ENCODE data around the gene KCTD13. TPM values are rescaled to one million over a fixed set of nuclear protein-coding genes. Genes with fewer than 3 reads are reported as not detected.

Gene KCTD13
- total RNA-seq, 1 experiment from 2014 or later: 18.3 TPM

DNA sequence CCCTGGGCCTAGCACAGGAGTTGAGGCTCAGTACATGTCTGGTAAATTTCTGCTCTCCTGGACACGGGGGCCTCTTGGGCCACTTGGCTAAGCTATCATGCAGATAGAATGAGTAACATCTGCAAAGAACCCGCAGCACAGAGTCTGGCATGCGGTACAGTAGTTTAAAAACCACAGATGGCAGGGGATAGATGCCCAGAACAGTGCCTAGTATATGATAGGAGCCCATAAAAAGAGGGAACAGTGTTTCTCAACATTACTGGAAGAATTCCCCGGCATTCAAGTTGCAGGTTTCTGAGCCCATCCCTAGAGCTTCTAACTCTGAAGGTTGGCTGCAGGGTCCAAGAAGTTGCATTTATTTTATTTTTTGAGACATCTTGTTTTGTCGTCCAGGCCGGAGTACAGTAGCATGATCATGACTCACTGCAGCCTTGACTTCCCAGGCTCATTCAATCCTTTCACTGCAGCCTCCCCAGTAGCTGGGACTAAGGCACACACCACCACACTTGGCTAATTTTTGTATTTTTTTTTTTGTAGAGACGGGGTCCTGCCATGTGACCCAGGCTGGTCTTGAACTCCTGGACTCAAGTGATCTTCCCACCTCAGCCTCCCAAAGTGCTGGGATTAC, 68.8 kb downstream of the KCTD13 start:
- H2BK15ac ChIP-seq (ENCODE audit: low read depth, low read length): no peak overlapping the region
- peaks cover 14 to 33% (median 31%) of the 10 kb centered on the region in 3 experiments; a peak in 6 of 7 replicates for H3K36me3 Mint-ChIP-seq (ENCODE audit: insufficient read depth in 1 of 3, low read depth in 3 of 3)
- H2BK20ac ChIP-seq (ENCODE audit: low read depth, low read length, poor library complexity, severe bottlenecking): no peak overlapping the region
- H4K91ac ChIP-seq (ENCODE audit: insufficient read length, low read depth, low read length): no peak overlapping the region
- H2AK5ac ChIP-seq (ENCODE audit: insufficient read length, low read length): no peak overlapping the region
- H3K18ac ChIP-seq (ENCODE audit: insufficient read length, low read depth, low read length): no peak overlapping the region
- H2BK12ac ChIP-seq (ENCODE audit: insufficient read length, low read depth, low read length): no peak overlapping the region
- H3K27me3 ChIP-seq (ENCODE audit: insufficient read depth, low read length): no peaks in the 10 kb centered on the region
- no peak overlapping the region for H3K27ac ChIP-seq (ENCODE audit: insufficient read length, low read depth, low read length)
- H3K56ac ChIP-seq (ENCODE audit: insufficient read length, low read depth, low read length): no peak overlapping the region
- H3K27ac Mint-ChIP-seq: no peak overlapping the region; a peak in 1 of 7 replicates
- no peak overlapping the region for H3K4me3 Mint-ChIP-seq
- TF ChIP-seq CTCF (conservative IDR thresholded peaks at IDR 0.05): no peak
- H2AFZ ChIP-seq (ENCODE audit: low read length): no peak overlapping the region
- no peak overlapping the region for H3K23ac ChIP-seq (ENCODE audit: insufficient read length, low read depth, low read length)
- H3K4ac ChIP-seq (ENCODE audit: low read depth, low read length): no peak overlapping the region
- H3K23me2 ChIP-seq (ENCODE audit: insufficient read length, low read depth, low read length, poor library complexity, severe bottlenecking): peaks cover 3% of the 10 kb centered on the region
- H3K79me2 ChIP-seq (ENCODE audit: insufficient read depth, low read length): no peaks in the 10 kb centered on the region
- no peaks in the 10 kb centered on the region for H3K27me3 Mint-ChIP-seq (ENCODE audit: low read depth)
- no peak overlapping the region for H3K14ac ChIP-seq (ENCODE audit: insufficient read depth, low read length)
- WGBS (ENCODE audit: extremely low coverage, insufficient read length, low lambda C conversion rate): no CpG with 5 or more reads among the region's 7 CpGs
- H3K4me1 Mint-ChIP-seq: peaks cover 5 to 9% of the 10 kb centered on the region in 2 experiments
- no peaks in the 10 kb centered on the region for H3K9me3 ChIP-seq (ENCODE audit: control insufficient read depth, low read depth, low read length)
- no peaks in the 10 kb centered on the region for H4K20me1 ChIP-seq (ENCODE audit: control insufficient read depth, insufficient read depth, insufficient read length)
- H2BK120ac ChIP-seq (ENCODE audit: low read depth, low read length, poor library complexity, severe bottlenecking): no peak overlapping the region
- no peak overlapping the region for H4K5ac ChIP-seq (ENCODE audit: insufficient read length, low read depth, low read length)
- peaks cover 4% of the 10 kb centered on the region for H3K79me1 ChIP-seq (ENCODE audit: insufficient read depth, low read depth, low read length, poor library complexity, severe bottlenecking)
- no peak for DNase-seq
- H3K9me3 Mint-ChIP-seq: no peaks in the 10 kb centered on the region
- no peak overlapping the region for H3K4me2 ChIP-seq (ENCODE audit: insufficient read depth, insufficient read length, low read length)
- no peaks in the 10 kb centered on the region; the same call in 1 of the 2 replicates for H3K4me1 ChIP-seq (ENCODE audit: insufficient read depth, low read length)
- H2BK5ac ChIP-seq (ENCODE audit: insufficient read length, low read length): no peak overlapping the region
- H3K9ac ChIP-seq (ENCODE audit: extremely low read depth, insufficient read length, low read length): no peak overlapping the region
- H3T11ph ChIP-seq (ENCODE audit: low read length): no peak overlapping the region
- no peak overlapping the region for H4K8ac ChIP-seq (replicated peaks; ENCODE audit: insufficient read length, low read depth, low read length)

Other genes with a start within 250 kb of the KCTD13 start
- gene QPRT, start 247.0 kb downstream of the KCTD13 start, total RNA-seq (2021): 107 TPM in 2 replicates
- gene C16orf54, start 180.2 kb downstream of the KCTD13 start, total RNA-seq (2021): not detected in 2 replicates
- gene ZG16, start 148.0 kb downstream of the KCTD13 start, total RNA-seq (2021): not detected in 2 replicates
- 148 and 151 TPM in 2 replicates for gene KIF22, start 135.5 kb downstream of the KCTD13 start, total RNA-seq (2021)
- 412 and 414 TPM in 2 replicates for gene MAZ, start 119.7 kb downstream of the KCTD13 start, total RNA-seq (2021)
- 10.7 and 14.6 TPM in 2 replicates for gene PRRT2, start 114.0 kb downstream of the KCTD13 start, total RNA-seq (2021)
- 65.3 and 67.8 TPM in 2 replicates for gene PAGR1, start 110.1 kb downstream of the KCTD13 start, total RNA-seq (2021)
- gene MVP, start 105.8 kb downstream of the KCTD13 start, total RNA-seq (2021): 2.5 and 3.1 TPM in 2 replicates
- gene CDIPT, start 63.0 kb downstream of the KCTD13 start, total RNA-seq (2021): 70.0 and 70.6 TPM in 2 replicates
- gene SEZ6L2, start 26.7 kb downstream of the KCTD13 start, total RNA-seq (2021): 44.7 and 50.8 TPM in 2 replicates
- 16.7 and 17.9 TPM in 2 replicates for gene ASPHD1, start 25.7 kb downstream of the KCTD13 start, total RNA-seq (2021)
- gene TMEM219, start 35.9 kb upstream of the KCTD13 start, total RNA-seq (2021): 82.1 and 89.1 TPM in 2 replicates
- gene TAOK2, start 47.6 kb upstream of the KCTD13 start, total RNA-seq (2021): 43.1 and 43.9 TPM in 2 replicates
- 18.5 and 21.6 TPM in 2 replicates for gene HIRIP3, start 69.4 kb upstream of the KCTD13 start, total RNA-seq (2021)
- gene INO80E, start 70.0 kb upstream of the KCTD13 start, total RNA-seq (2021): 94.1 and 101 TPM in 2 replicates
- gene DOC2A, start 84.8 kb upstream of the KCTD13 start, total RNA-seq (2021): 10.2 and 12.2 TPM in 2 replicates
- gene C16orf92, start 97.0 kb upstream of the KCTD13 start, total RNA-seq (2021): not detected in 2 replicates
- 20.9 and 22.3 TPM in 2 replicates for gene TLCD3B, start 105.0 kb upstream of the KCTD13 start, total RNA-seq (2021)
- gene ALDOA, start 139.5 kb upstream of the KCTD13 start, total RNA-seq (2021): 1,356 and 1,375 TPM in 2 replicates
- gene PPP4C, start 149.8 kb upstream of the KCTD13 start, total RNA-seq (2021): 162 and 163 TPM in 2 replicates
- 1.6 and 1.9 TPM in 2 replicates for gene TBX6, start 165.7 kb upstream of the KCTD13 start, total RNA-seq (2021)
- gene YPEL3, start 170.0 kb upstream of the KCTD13 start, total RNA-seq (2021): 26.3 and 27.5 TPM in 2 replicates
- 3.8 and 4.0 TPM in 2 replicates for gene GDPD3, start 187.3 kb upstream of the KCTD13 start, total RNA-seq (2021)
- gene MAPK3, start 197.0 kb upstream of the KCTD13 start, total RNA-seq (2021): 52.3 and 53.5 TPM in 2 replicates

All from H9 (cell line).